HS-5 (cell line): ENCODE data around the gene UBE2E2.

Experiments
- DNase-seq: peaks from one replicate; pipeline ENCODE4 v3.0.0-alpha.2; 2012; ENCODE audit warnings: low read depth

Gene UBE2E2

DNA sequence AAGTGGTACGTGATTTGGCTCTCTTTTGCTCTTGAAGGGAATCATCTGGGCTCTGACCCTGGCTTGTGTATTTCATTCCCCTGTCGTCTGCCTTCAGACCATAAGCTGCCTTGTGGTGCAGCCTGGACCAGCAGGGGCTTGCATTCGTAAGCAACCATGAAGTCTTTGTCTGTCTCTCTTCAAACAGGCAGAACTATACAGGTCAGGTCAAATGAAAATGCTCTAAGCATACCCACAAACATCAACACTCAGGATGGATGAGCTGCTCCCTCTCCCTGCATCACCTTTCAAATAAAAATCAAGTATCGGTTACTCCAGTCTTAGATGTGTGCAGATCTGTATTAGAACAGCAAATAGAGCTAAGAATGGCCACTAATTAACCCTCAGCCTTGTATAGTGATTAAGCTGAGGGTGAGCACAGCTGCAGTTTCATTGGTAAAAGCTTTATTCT is 334.0 kb downstream of the UBE2E2 start:
- no peak for DNase-seq

DNA sequence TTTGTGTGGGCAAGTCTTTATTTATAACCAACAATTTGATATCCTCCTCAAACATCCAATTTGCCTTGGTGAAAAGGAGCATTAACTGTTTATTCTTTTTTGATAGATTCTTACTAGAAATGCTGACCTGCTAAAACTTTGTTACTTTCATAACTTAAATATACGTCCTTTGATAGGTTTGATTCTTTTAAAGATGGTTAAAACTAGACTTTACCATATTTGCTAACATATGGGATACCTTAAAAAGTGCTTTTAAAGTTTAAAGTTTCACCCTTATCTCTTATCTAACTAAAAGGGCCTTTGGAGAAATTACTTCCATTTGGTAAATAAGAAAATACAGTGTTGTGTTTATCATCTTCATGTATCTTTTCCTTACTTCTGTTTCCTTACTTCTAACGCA is 336.1 kb downstream of the UBE2E2 start:
- no peak for DNase-seq

DNA sequence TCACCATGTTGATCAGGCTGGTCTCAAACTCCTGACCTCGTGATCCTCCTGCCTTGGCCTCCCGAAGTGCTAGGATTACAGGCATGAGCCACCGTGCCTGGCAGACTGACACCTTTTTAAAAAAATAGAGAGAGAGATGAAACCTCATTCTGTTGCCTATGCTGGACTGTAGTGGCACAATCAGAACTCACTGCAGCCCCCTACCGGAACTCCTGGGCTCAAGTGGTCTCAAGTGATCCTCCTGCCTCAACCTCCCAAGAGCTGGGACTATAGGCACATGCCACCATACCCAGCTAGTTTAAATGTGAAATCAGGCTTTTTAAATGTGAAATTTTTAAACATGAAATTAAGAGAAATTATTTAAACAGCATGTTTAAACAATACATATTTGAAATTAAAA is 337.5 kb downstream of the UBE2E2 start:
- DNase-seq: no peak

DNA sequence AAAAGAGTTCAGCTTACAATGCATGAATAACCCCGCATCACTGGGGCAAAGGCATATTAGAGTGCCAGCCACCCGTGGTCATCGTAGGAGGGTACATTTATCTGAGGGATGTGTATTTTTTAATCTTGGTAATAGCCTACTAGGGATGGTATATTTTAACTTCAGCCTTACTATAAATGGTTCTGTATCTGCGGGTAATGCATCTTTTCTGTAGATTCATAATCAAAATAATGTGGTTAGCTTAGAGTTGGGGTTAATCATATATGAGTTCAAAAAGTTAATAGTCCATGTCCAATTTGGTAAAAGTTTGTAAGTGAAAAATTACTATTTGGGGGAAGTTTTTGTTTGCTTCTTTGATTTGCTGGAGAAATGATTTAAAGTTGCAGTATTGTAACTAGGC is 339.0 kb downstream of the UBE2E2 start:
- DNase-seq: no peak

DNA sequence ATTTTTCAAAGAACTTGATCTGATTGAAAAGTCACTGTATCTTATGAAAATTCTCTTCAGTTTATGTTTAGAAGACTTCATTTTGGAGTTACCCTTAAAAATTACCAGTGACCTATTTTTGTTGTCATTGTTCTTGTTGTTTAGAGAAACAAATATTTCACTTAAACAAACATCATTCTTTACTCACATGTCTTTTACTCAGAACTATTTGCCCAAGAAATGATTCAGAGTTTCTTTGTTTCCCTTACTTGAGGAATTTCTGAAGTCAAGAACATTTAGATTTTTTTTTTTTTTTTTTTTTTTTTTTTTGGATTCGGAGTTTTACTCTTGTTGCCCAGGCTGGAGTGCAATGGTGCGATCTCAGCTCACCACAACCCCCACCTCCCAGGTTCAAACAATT is 343.1 kb downstream of the UBE2E2 start:
- DNase-seq: no peak

DNA sequence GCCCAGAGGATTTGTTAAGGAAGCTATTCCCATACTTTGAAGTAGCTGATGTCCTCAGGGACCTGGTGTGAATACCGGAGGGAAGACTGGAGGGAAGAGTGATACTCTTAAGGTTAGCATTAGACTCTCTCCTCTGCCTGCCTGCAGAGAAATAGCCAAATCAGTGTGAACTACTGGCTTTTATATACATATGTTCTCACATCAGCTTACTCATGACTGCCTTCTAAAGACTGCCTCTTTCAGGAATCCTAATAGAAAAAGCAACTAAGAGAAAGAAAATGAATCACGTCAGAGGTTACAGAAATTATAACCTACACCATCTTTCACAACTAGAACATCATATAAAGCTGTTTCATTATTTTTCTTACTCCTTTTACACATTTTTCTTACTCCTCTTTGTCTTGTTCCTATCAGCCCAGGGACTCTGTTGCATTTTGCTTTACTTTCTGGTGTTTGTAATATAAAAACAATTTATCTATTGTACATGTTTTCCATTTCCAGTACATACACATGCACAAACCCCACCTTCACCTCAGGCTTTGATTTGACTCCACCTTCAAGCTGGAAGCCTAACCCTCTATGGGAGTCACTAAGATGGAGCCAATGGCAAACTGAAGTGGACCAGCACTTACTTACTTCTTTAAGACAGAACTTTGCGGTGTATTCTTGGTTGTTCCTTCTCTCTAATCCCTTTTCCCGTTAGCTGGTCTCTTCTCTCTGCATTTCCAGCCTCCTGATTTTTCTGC is 345.0 kb downstream of the UBE2E2 start:
- no peak for DNase-seq

DNA sequence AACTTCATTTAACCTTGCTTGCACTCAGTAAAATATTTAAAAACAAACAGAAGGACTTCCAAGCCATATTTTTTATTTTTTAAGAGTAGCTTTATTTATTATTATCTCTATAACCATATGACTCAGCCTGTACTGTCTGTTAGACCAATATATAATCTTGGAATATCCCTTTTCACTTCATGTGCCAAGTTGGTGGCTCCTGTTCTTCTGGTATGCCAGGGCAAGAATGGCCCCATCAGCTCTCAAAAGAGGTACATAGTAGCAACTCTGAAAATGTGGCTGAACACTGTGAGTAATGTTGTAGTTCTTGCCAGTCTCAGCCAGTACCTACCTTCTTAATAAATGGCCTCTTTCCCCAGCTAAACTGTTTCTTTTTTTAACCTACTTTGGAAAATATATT is 345.6 kb downstream of the UBE2E2 start:
- no peak for DNase-seq

DNA sequence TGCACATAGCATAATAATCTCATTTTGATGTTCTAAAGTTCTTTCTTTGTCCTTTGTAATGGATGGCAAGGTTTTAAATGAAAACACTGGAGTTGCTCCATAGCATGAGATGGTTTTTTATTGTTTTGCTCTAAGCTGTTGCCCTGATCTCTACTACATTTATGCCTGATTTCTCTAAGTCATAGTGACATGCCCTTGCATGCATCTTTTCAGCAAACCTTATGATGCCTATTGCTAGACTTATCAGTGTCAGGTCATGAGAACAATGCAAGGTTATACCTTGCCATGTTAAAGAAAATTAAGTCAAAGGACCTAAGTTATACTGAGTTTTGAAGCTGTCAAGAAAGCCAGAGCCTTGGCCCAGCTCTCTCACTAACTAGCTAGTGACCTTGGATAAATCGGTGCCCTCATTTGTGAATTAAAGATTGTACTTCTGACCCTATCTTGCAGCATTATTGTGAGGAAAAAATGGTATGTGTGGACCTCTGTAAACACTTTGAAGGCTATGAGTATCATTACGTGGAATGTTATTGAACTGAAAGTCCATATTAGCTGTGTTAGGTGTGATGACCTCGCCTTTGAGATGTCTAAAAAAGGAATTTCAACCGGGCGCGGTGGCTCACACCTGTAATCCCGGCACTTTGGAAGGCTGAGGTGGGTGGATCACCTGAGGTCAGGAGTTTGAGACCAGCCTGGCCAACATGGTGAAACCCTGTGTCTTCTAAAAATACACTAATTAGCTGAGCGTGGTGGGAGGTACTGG is 346.2 kb downstream of the UBE2E2 start:
- no peak for DNase-seq

DNA sequence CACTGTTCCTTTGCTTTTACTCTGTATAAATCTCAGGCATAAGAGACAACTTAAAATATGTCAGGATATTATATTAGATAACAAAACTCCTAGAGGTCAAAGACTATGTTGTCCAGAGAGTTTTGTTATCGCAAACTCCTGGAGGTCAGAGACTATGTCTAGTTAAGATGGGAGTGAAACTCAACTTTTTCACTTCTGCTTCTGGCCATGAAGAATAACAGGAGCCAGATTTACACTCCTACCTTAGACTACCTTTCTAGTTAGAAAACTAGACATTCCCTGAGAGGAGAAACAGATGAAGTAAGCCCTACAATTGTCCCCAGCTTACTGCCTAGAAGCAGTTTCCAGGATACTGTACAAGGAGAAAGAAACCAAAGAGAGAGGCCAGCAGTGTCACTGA is 347.3 kb downstream of the UBE2E2 start:
- no peak for DNase-seq

DNA sequence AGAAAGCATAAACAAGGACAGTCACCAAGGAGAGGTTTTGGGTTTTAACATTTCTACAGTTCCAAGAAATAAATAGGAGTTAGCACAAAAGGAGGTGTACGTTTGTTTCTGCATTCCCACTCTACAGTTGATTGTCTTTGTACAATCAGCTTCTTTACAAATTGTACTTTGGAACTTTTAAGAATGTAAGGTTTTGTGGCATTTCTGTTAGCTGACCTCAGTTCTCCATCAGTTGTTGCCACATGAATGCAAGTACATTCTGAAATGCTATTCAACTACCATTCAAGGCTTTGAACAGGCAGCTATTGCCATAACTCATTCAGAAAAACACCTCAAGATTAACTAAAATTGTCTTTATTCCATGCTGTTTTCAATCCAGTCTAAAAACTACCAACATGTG is 349.4 kb downstream of the UBE2E2 start:
- no peak for DNase-seq

DNA sequence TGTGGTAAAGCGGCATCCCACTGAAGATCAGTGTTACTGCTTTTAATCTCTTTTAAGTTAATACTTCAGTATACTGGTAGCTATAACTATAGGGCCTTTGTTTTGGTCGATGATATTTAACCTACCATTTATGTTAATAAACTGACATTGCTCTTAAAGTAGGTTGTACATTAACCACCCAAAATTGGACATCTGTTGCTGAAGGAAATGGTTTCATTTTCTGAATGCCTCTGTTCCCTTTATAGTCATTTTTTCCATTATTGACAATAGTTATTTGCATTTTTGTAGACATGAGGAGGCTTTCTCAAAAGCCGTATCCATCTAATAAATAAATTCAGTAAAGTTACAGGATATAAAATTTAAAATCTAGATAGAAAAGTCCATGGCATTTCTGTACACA is 350.2 kb downstream of the UBE2E2 start:
- no peak for DNase-seq

DNA sequence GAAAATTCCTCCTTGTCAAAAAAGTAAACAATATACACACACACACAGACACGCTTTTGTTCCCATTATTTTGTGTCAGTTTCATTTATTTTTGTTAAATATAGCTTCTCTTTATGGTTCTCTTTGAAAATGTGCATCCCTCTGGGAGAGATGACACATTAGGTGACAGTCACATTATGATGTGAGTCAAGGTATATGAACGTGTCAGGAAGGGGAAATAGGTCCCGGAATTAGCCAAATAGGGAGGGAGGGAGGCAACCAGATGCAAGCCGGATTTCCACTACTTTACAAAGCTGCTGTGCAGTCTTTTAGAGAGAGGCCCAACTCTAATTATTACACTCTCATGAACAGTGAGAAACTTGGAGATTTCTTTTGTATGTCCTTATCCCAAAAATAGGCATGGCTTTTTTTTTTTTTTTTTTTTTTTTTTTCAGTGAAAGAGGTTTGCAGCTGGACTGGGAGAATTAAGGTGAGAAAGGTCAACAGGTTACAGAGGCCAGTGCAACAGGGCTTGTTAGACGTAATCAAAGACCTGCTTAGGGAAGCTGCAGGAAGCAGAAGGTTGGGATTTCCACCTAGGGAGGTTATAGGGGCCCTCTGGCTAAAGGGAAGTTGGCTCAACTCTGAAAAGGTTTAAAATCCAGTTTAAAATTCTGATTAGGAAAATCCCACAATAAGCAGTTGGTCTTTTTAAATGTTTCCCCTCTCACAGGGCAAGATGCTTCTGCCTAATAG is 362.1 kb downstream of the UBE2E2 start:
- no peak for DNase-seq

DNA sequence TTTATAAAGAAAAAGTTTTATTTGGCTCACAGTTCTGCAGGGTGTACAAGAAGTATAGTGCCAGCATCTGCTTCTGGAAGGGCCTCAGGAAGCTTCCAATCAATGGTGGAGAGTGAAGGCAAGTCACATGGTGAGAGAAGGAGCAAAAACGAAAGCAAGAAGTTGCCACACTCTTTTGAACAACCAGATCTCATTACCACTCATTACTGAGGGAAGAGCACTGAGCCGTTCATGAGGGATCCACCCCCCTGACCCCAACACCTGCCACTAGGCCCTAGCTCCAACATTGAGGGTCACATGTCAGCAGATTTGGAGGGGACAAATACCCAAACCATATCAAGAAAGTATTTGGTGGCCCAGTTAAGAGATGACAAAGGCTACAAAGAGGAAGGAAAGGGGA is 363.4 kb downstream of the UBE2E2 start:
- DNase-seq: no peak

DNA sequence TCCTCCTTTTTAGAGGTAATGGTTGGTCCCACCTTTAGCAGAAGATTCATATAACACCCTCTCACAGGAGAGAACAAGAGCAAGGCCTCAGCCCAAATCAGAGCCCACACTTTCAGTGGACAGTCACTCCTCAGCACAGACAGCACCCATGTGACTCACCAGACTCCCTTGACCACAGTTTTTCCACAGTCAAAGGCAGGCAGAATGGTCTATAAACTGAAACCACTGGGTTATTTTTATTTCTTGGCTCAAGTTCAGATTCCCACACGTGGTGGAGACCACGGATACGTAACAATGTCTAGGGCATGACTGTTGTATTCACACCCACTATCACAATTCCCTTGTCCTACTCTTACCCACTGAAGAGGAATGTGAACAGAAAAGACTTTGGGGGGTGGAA is 364.8 kb downstream of the UBE2E2 start:
- DNase-seq: peak; percentile 77

DNA sequence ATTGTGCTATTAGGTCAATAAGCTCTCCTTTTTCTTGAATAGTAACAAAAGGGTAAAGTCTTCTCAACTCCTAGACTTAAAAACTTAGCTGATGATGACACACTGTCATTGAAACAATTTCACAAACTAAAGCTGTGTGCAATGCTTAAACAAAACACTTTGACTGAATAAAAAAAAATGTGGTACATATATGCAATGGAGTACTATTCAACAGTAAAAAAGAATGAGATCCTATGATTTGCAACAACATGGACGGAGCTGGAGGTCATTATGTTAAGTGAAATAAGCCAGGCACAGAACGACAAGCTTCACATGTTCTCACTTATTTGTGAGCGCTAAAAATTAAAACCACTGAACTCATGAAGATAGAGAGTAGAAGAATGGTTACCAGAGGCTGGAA is 370.7 kb downstream of the UBE2E2 start:
- DNase-seq: no peak

DNA sequence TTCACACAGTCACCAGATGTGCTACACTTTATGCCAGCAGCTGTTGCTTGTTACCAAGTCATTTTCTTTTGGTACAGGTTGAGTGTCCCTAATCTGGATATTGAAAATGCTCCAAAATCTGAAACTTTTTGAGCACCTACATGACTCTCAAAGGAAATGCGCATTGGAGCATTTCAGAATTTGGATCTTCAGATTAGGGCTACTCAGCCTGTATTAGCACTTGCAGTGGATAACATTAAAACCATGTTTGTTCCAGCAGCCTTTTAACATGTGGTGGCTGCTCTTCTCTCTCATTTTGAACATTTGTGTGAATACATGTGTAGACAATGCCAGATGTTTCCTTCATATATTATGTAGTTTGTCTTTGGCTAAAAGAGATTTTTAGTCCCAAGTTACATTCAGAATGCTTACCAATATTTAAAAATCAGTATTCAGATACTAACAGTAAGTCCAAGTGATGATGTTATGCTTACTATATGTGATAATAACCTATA is 371.7 kb downstream of the UBE2E2 start:
- no peak for DNase-seq

DNA sequence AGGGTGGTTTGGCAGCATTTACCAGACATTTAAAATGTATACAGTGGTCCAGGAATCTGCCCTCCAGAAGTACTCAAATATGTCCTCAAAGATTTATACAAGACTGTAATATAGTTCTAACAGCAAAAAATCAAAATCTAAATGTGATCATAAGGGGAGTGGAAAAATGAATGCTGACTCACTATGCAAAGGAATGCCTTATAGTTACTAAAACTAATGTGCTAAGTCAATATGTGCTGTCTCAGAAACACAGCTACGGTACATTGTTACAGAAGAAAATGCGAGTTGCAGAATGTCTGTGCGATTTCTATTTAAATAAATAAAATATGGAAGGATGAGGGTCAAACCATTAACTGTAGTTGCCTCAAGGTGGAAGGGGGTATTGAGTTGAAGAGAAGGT is 372.6 kb downstream of the UBE2E2 start:
- DNase-seq: no peak

DNA sequence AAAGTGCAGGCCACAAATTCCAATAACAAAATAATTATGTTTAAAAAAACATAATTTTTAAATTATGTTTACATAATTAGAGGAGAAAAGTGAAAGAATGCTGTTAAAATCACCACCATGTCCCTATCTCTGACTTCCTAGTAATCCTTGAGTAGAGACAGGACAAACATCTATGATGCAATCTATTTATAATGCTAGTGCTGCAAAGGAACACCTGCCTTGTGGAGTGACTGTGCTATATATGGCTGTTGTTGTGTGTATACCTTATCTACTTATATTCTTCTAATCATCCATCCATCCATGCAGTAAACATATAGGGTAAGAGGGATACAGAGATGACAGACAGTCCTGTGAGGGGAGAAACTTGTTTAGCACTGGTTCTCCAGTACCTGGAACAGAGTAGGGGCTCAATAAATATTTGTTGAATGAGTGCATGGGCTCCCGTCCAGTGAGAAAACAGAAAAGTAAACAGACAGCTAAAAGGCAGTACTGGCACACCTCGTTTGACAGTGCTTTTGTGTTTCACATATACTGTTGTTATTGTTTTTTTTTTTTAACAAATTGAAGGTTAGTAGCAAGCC is 373.3 kb downstream of the UBE2E2 start:
- DNase-seq: no peak

DNA sequence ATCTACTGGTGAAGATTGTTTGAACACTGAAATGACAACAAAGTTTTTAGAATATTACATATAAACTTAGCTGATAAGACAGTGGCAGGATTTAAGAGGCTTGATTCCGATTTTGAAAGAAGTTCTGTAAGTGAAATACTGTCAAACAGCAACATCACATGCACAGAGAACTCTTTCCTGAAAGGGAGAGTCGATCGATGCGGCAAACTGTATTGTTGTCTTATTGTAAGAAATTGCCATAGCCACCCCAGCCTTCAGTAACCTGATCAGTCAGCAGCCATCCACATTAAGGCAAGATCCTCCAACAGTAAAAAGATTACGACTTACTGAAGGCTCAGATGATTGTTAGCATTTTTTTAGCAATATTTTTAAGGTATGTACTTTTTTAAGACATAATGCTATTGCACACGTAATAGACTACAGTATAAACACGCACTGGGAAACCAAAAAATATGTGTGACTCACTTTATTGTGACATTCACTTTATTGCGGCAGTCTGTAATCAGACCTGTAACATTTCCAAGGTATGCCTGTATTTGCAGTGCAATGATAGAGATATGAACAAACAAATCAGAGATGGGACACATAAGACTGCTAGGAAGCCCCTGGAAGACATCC is 377.1 kb downstream of the UBE2E2 start:
- DNase-seq: peak; percentile 66

DNA sequence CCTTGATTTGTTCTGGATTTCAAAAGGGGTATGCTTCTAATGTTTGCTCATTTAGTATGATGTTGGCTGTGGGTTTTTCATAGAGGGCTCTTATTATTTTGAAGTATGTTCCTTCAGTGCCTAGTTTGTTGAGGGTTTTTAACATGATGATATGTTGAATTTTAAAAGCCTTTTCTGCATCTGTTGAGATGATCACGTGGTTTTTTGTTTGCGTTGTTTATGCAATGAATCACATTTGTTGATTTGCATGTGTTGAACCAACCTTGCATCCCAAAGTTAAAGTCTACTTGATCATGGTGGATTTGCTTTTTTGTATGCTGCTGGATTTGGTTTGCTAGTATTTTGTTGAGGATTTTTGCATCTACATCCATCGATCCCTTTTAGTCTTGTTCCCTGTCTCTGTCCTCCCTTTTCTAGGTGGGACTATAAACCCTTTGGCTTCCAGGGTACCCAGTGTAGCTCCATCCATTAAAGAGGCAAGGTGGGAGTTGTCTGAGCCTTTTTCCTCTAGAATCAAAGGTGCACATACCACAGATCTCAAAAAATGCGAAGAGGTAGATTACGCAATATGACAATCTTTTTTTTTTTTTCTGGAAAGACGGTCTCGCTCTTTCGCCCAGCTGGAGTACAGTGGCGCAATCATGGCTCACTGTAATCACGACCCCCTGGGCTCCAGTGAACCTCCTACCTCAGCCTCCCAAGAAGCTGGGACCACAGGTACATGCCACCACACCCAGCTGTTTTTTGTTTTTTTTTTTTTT is 381.0 kb downstream of the UBE2E2 start:
- DNase-seq: no peak

DNA sequence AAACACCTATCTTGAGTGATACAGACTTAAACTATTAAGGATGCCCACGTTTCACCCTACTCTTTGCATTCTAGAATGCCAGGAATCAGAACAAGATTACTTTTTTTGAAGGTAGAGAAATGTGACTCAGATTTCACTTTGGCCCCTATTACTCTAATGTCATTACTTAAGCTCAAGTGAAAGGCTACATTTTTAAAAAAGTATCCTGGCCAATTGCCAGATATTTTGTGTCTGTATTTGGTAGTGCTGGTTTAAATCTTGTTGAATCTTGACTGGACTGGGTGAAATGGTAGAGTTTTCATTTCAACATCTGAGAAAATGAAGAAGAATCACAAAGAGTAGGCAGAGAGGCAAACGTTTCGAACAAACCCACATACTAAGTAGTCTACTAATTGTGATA is 384.4 kb downstream of the UBE2E2 start:
- DNase-seq: no peak
